Body of pancreas (tissue), 4 donors: ENCODE results near the gene TMOD1. TPM values are rescaled to one million over a fixed set of nuclear protein-coding genes. Genes with fewer than 3 reads are reported as not detected.

Experiments used
- ATAC-seq: fragments of 150-250 bp; one replicate; pipeline ENCODE4 v1.9.1; 2016
- DNase-seq, 4 donors: peaks; one replicate each; pipeline ENCODE4 v3.0.0-alpha.2; 2019
- H3K27ac ChIP-seq, 4 donors: fragments of 200-600 bp; sonication (generic); 1 replicate in 3 of 4; 2 replicates in 1 of 4; pipeline versions ENCODE4 v1.5.1 to v1.6.1; 2016 to 2019; ENCODE audit warnings: mild to moderate bottlenecking in 1 of 4, mixed read lengths in 1 of 4, moderate library complexity in 1 of 4
- H3K27me3 ChIP-seq, 2 donors: fragments of 200-600 bp; sonication (generic); one replicate each; pipeline ENCODE4 v1.6.0; 2016; ENCODE audit warnings: mild to moderate bottlenecking in 1 of 2
- H3K36me3 ChIP-seq, 2 donors: fragments of 200-600 bp; sonication (generic); replicated peaks in 1 of 2; 2 replicates each; pipeline ENCODE4 v1.5.1; 2016; ENCODE audit warnings: low read depth in 2 of 2; ENCODE audit not compliant: insufficient read depth in 1 of 2
- H3K4me1 ChIP-seq: fragments of 200-600 bp; sonication (generic); one replicate; pipeline ENCODE4 v1.6.0; 2016
- H3K4me3 ChIP-seq, 2 donors: fragments of 200-600 bp; sonication (generic); 1 replicate in 1 of 2; 2 replicates in 1 of 2; pipeline ENCODE4 v1.5.1; 2016 to 2019
- H3K9me3 ChIP-seq, 3 donors: fragments of 200-600 bp; sonication (generic); 1 replicate in 2 of 3; 2 replicates in 1 of 3; pipeline ENCODE4 v1.5.1; 2016
- POLR2A ChIP-seq, 3 donors: fragments of 450-650 bp; IDR thresholded peaks; one replicate each; pipeline ENCODE4 v1.6.1; 2016; ENCODE audit warnings: antibody characterized with exemption in 3 of 3, mild to moderate bottlenecking in 2 of 3
- WGBS, 2 donors: methylation state at CpG; one replicate each; pipeline ENCODE4 v1.1.5; 2017; 5-methylcytosine and 5-hydroxymethylcytosine counted together
- intact Hi-C: fragments of 100-400 bp; cut with DNase I; formaldehyde crosslinking; loops from one replicate; pipeline ENCODE4 v1.15.1; 2023
- total RNA-seq, 2 donors: library from RNA; depleted of rRNA; stranded (reverse); fragments of >200 nt; gene quantifications; one replicate each; pipeline ENCODE4 v1.1.0, GENCODE V29; 2016
- TF ChIP-seq, protein P1 (sequence below), 7 experiments: fragments of 450-650 bp in 4 of 7; fragments of 200-600 bp in 3 of 7; sonication (generic) in 3 of 7; IDR thresholded peaks; one replicate each; pipeline ENCODE4 v1.5.1; 2016 to 2019; ENCODE audit warnings: antibody characterized with exemption in 7 of 7

TMOD1 gene
- total RNA-seq, 2 donors from 2014 or later, result 9.2 to 16.1 TPM

DNA sequence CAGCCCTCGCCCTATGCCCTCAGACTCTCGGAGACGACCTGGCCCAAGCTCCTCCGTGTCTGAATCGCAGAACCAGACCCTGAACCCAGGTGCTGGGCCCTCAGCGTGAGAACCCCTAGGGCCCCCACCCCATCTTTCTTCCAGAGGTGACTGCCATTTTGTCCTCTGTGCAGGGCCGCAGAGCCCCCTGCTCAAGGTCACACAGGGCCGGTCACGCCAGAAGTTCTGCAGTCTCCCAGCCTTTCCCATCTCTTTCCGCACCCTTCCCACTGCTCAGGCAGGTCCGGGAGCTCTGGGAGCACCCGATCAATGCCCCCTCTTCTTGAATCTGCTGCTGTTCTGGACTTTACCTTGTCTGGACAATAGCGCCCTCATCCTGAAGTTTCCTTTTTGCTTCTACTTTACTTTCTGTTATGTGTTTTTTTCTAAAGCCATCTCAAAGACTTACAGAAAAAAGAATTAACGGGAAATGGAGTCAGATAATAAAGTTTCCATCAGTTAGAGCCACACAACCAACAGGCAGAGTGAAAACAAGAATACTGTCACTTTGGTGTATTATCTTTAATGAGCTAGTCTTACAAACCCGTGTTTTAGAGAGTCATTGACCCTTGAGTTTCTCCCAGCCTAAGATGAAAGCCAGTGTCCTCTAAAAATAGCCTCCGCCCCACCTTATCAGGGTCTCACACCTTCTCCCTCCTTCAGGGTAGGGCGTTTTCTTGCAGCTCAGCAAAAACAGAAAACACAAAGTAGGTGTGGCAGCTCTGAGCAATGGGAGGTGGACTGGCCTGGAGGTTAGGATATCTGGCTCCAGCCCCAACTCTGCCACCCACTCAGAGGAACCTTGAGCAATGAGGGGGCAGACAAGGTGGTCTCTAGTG is 1.8 kb downstream of the TMOD1 start:
- WGBS, 2 donors, result 35 to 40% methylated on average over 17 of the region's 17 CpGs
- peaks cover 60% of the 10 kb centered on the region for H3K4me1 ChIP-seq
- ATAC-seq (no peak), DNase-seq (peak in 2 of 4 donors; percentile 23 to 34)
- peak overlapping the region in 1 of 2 donors; percentile 80 for H3K4me3 ChIP-seq
- H3K9me3 ChIP-seq, result no peaks in the 10 kb centered on the region
- intact Hi-C loops, result no loop called here
- H3K36me3 ChIP-seq, result no peaks in the 10 kb centered on the region
- TF ChIP-seq, protein P1, sequence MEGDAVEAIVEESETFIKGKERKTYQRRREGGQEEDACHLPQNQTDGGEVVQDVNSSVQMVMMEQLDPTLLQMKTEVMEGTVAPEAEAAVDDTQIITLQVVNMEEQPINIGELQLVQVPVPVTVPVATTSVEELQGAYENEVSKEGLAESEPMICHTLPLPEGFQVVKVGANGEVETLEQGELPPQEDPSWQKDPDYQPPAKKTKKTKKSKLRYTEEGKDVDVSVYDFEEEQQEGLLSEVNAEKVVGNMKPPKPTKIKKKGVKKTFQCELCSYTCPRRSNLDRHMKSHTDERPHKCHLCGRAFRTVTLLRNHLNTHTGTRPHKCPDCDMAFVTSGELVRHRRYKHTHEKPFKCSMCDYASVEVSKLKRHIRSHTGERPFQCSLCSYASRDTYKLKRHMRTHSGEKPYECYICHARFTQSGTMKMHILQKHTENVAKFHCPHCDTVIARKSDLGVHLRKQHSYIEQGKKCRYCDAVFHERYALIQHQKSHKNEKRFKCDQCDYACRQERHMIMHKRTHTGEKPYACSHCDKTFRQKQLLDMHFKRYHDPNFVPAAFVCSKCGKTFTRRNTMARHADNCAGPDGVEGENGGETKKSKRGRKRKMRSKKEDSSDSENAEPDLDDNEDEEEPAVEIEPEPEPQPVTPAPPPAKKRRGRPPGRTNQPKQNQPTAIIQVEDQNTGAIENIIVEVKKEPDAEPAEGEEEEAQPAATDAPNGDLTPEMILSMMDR (IDR thresholded peaks at IDR 0.05), result no peak
- no peak for TF ChIP-seq POLR2A (IDR thresholded peaks at IDR 0.05)
- H3K27ac ChIP-seq, result peak overlapping the region in 3 of 4 donors; percentile 76 to 92 (median 77)
- H3K27me3 ChIP-seq, result no peaks in the 10 kb centered on the region

DNA sequence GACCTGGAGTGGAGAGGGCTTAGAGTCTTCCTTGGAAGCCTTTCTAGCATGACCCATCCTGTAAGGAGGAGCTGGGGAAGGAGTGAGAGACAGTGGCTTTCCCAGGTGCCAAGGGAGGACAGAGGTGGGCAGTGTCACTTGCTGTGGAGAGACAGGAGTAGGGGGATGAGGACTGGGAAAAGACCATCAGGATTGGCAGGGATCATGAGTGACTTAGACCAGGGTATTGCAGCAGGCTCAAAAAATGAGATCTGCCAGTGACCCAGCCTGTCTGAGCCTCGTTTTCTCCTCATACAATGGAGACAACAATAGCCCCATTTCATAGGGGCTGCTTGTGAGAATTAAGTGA is 2.4 kb downstream of the TMOD1 start:
- peak overlapping the region; percentile 24 to 77 (median 48) for H3K27ac ChIP-seq
- intact Hi-C loops, result no loop called here
- H3K9me3 ChIP-seq, result no peaks in the 10 kb centered on the region
- DNase-seq (no peak), ATAC-seq (no peak)
- no peak overlapping the region for H3K4me3 ChIP-seq
- no peaks in the 10 kb centered on the region for H3K27me3 ChIP-seq
- TF ChIP-seq POLR2A (IDR thresholded peaks at IDR 0.05), result no peak
- 82 to 96% methylated on average over 1 of the region's 1 CpG for WGBS, 2 donors
- H3K4me1 ChIP-seq, result peaks cover 60% of the 10 kb centered on the region
- no peaks in the 10 kb centered on the region for H3K36me3 ChIP-seq

DNA sequence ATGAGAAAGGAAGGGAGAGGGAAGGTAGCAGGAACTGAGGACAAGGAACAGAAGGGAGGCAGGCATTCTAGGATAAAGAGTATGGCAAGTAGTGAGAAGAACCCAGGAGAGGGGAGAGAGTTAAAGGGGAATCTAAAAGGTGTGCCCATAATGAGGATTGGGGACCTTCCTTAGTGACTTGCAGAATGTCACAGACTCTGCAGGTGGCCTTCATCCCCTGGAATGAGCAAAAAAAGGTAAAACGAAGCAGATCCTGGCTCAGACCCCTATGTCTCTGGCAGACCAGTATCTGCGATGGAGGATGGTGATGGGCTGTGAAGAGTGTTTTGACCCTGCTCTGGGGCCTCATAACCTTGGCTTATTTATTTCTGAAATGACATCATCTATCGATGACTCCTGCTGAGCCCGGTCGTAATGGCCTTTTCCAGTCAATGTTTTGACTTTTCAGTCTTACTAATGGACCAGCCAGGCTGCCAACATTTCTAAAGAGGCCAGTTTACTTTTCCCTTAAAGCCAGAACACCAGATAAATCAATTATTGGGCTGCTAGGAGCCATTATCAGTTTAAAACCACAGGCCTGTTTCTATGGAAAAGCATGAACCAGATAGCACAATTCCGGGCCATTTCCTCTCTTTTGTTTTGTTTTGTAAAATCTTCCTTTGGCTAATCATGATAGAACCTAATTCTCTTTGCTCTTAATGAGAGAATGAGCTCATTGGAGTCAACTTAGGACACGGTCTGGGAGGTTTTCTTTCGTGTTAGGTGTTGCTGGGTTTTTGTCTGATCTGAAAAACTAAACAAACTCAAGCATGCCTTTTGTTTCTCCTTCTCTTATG is 3.1 kb downstream of the TMOD1 start:
- peak; percentile 33 for ATAC-seq

DNA sequence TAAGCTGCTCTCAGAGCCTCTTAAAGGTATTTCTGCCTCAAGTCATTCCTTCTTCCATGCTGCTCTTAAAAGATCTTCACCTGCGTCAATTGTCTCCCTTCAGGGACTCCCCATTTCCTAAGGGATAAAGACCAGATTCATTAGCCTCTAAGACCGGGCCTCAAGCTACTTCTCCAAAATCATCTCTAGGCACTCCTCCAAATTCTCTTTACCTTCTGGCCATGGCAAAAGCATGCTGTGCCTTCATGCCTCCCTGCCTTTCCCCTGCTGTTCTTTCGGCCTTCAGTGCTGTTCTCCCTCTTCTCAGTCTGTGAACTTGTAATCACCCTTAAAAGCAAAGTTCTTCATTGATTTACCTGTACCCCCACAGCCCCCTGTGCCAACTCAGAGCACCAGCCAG is 4.4 kb downstream of the TMOD1 start:
- TF ChIP-seq, protein P1 (IDR thresholded peaks at IDR 0.05), result no peak
- TF ChIP-seq POLR2A (IDR thresholded peaks at IDR 0.05), result no peak
- Histone ChIP-seq H3K27me3 (no peaks in the 10 kb centered on the region), H3K4me1 (peaks cover 47% of the 10 kb centered on the region), H3K36me3 (no peaks in the 10 kb centered on the region), H3K9me3 (no peaks in the 10 kb centered on the region), H3K4me3 (no peak overlapping the region), H3K27ac (peak overlapping the region in 2 of 4 donors; percentile 62 to 77)
- ATAC-seq (no peak), DNase-seq (no peak)
- WGBS, 2 donors, result 94 to 96% methylated on average over 3 of the region's 3 CpGs
- intact Hi-C loops, result no loop called here

More for the DNA sequence above, 3.1 kb downstream of the TMOD1 start:
- WGBS, 2 donors, result 47 to 51% methylated on average over 8 of the region's 8 CpGs
- intact Hi-C loops, result no loop called here
- peak in 1 of 3 donors; percentile 16 for TF ChIP-seq POLR2A (IDR thresholded peaks at IDR 0.05)
- TF ChIP-seq, protein P1 (IDR thresholded peaks at IDR 0.05), result no peak
- H3K36me3 ChIP-seq, result no peaks in the 10 kb centered on the region
- peak overlapping the region; percentile 24 to 77 (median 48) for H3K27ac ChIP-seq
- DNase-seq, result peak; percentile 36 to 66 (median 55)
- no peak overlapping the region for H3K4me3 ChIP-seq
- no peaks in the 10 kb centered on the region for H3K9me3 ChIP-seq
- H3K27me3 ChIP-seq, result no peaks in the 10 kb centered on the region
- H3K4me1 ChIP-seq, result peaks cover 58% of the 10 kb centered on the region

DNA sequence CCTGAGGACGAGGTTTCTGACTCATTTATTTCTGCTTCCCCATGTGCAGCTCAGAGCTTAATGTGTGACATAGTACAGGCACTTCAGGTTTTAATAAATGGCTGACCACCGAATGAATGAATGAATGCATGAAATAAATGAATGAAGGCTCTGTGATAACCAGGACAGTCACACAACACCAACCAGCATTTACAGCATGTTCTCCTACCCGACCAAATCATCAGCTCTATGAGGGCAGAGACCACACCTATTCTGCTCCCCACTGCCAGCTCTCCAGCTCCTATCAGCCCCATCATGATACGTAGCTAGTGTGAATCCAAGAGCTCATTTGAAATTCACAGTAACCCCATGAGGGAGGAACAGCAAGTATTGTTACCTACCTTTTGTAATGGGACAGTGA is 4.8 kb downstream of the TMOD1 start:
- no peak for ATAC-seq
- intact Hi-C loops, result no loop called here
- TF ChIP-seq POLR2A (IDR thresholded peaks at IDR 0.05), result no peak
- TF ChIP-seq, protein P1 (IDR thresholded peaks at IDR 0.05), result no peak
- H3K4me1 ChIP-seq, result peaks cover 50% of the 10 kb centered on the region
- H3K9me3 ChIP-seq, result no peaks in the 10 kb centered on the region
- no peaks in the 10 kb centered on the region for H3K27me3 ChIP-seq
- H3K4me3 ChIP-seq, result no peak overlapping the region
- WGBS, 2 donors, result 81 to 86% methylated on average over 4 of the region's 4 CpGs
- H3K27ac ChIP-seq, result no peak overlapping the region
- no peaks in the 10 kb centered on the region for H3K36me3 ChIP-seq
- no peak for DNase-seq
